NCI-H2107 (cell line): ENCODE data around the gene MAGI2.
A peak's percentile ranks its signal among the peaks of the same experiment; 100 is the strongest.

Source experiments
- DNase-seq: peaks from one replicate; lab custom pipeline; 2025; lab: John Stamatoyannopoulos, UW

Gene MAGI2

GRCh38 chr7:79453558-79454360, at the start of gene MAGI2:
MAGI2 (minus strand) TSS chr7:79453667; CDS start chr7:79453320, 347 bp downstream.
- no peak for DNase-seq

- DNase-seq = no peak
These were observed 48.7 kb upstream of the MAGI2 start for GRCh38 chr7:79502151-79502550.

- no peak for DNase-seq
These were observed 47.3 kb upstream of the MAGI2 start for GRCh38 chr7:79500759-79501158.

- no peak for DNase-seq
These were observed 44.3 kb upstream of the MAGI2 start for GRCh38 chr7:79497728-79498127.

GRCh38 chr7:79495544-79496272, 42.2 kb upstream of the MAGI2 start:
- DNase-seq = no peak

GRCh38 chr7:79494046-79494445, 40.6 kb upstream of the MAGI2 start:
- no peak for DNase-seq

- no peak for DNase-seq
These were observed 35.9 kb upstream of the MAGI2 start for GRCh38 chr7:79489371-79489770.

- DNase-seq = no peak
These were observed 24.9 kb upstream of the MAGI2 start for GRCh38 chr7:79478386-79478785.

GRCh38 chr7:79475455-79475854, 22.0 kb upstream of the MAGI2 start:
- no peak for DNase-seq

GRCh38 chr7:79471699-79472098, 18.2 kb upstream of the MAGI2 start:
- no peak for DNase-seq

- no peak for DNase-seq
These were observed 17.8 kb upstream of the MAGI2 start for GRCh38 chr7:79471283-79471682.

- no peak for DNase-seq
These were observed 12.1 kb upstream of the MAGI2 start for GRCh38 chr7:79465551-79465950.

- no peak for DNase-seq
These were observed 10.6 kb upstream of the MAGI2 start for GRCh38 chr7:79464051-79464450.

GRCh38 chr7:79462390-79462789, 8.9 kb upstream of the MAGI2 start:
- no peak for DNase-seq

- no peak for DNase-seq
These were observed 8.2 kb upstream of the MAGI2 start for GRCh38 chr7:79461660-79462059.

- no peak for DNase-seq
These were observed 5.9 kb upstream of the MAGI2 start for GRCh38 chr7:79459381-79459780.

- DNase-seq = no peak
These were observed 5.3 kb upstream of the MAGI2 start for GRCh38 chr7:79458796-79459195.

- no peak for DNase-seq
These were observed 1.8 kb upstream of the MAGI2 start for GRCh38 chr7:79455173-79455790.

- no peak for DNase-seq
These were observed 994 bp upstream of the MAGI2 start for GRCh38 chr7:79454361-79454960.

GRCh38 chr7:79453266-79453557, 255 bp downstream of the MAGI2 start:
- DNase-seq = no peak

GRCh38 chr7:79452495-79453265, 787 bp downstream of the MAGI2 start:
- DNase-seq = no peak

- peak; percentile 3 for DNase-seq
These were observed 1.4 kb downstream of the MAGI2 start for GRCh38 chr7:79452032-79452494.
